ENCODE data around the gene PGBD5. TPM values are rescaled to one million over a fixed set of nuclear protein-coding genes. Genes with fewer than 3 reads are reported as not detected.
"Not testable (repeated sequence)": the region's sequence is repeated elsewhere in the genome, so short reads cannot be mapped to it uniquely, and the experiment has no call there.

PGBD5 gene, protein sequence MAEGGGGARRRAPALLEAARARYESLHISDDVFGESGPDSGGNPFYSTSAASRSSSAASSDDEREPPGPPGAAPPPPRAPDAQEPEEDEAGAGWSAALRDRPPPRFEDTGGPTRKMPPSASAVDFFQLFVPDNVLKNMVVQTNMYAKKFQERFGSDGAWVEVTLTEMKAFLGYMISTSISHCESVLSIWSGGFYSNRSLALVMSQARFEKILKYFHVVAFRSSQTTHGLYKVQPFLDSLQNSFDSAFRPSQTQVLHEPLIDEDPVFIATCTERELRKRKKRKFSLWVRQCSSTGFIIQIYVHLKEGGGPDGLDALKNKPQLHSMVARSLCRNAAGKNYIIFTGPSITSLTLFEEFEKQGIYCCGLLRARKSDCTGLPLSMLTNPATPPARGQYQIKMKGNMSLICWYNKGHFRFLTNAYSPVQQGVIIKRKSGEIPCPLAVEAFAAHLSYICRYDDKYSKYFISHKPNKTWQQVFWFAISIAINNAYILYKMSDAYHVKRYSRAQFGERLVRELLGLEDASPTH
- total RNA-seq, result 1.0 and 1.1 TPM in 2 replicates
- long read RNA-seq, partial matches to known transcripts, result 0 of 2 reads
- long read RNA-seq, other reads (novel, unspliced or antisense), result 2 of 2 reads

DNA sequence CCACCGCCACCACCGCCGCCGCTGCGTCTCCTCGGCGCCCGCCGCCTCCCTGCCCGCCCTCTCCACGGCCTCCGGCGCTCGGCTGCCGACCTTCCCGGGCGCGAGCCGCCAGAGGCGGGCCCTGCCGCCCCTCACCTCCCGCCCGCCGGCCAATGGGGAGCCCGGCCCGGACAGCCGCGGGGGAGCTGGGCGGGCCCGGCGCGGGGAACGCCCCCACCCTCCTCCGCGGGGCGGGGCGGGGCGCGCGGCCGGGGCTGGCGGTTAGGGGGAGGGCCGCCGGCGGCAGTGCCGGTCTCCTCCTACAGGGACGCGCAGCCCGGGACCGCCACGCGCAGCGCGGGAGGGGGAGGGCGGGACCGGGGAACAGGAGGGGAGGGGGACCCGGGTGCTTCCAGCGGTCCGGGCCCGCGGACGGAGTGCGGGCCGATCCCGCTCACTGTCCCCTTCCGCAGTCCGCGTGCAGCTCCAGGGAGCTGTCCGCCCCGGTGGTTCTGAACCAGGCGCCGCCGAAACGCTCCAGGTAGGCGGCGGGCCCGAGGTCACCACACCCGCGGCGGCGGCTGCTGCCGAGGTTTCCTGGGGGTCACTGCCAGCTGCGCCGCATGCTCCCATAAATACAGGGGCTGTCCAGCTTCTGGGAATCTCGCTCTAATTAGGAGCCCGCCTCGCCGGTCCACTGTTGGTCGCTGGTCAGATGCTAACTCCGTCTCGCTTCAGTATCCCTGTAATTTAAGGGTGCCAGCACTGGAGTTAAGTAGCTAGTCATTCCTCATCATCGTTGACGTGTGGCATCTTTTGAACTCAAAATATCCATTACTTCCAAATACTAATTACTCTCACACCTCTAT lies at the start of gene PGBD5:
TSS of gene PGBD5 (minus strand) at position 87 of the 848 bp plus-strand sequence. CDS start 404 bp downstream, outside the sequence.
- H3K27me3 Mint-ChIP-seq (ENCODE audit: unreplicated experiment), result peaks cover 62% of the 10 kb centered on the region
- H3K4me1 Mint-ChIP-seq (ENCODE audit: unreplicated experiment), result peaks cover 15% of the 10 kb centered on the region
- TF ChIP-seq, protein P1, sequence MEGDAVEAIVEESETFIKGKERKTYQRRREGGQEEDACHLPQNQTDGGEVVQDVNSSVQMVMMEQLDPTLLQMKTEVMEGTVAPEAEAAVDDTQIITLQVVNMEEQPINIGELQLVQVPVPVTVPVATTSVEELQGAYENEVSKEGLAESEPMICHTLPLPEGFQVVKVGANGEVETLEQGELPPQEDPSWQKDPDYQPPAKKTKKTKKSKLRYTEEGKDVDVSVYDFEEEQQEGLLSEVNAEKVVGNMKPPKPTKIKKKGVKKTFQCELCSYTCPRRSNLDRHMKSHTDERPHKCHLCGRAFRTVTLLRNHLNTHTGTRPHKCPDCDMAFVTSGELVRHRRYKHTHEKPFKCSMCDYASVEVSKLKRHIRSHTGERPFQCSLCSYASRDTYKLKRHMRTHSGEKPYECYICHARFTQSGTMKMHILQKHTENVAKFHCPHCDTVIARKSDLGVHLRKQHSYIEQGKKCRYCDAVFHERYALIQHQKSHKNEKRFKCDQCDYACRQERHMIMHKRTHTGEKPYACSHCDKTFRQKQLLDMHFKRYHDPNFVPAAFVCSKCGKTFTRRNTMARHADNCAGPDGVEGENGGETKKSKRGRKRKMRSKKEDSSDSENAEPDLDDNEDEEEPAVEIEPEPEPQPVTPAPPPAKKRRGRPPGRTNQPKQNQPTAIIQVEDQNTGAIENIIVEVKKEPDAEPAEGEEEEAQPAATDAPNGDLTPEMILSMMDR (IDR thresholded peaks at IDR 0.05), result no peak
- H3K9me3 Mint-ChIP-seq (ENCODE audit: unreplicated experiment), result no peaks in the 10 kb centered on the region
- H3K27ac Mint-ChIP-seq (ENCODE audit: unreplicated experiment), result no peak within 1 kb of the TSS
- H3K4me3 Mint-ChIP-seq (ENCODE audit: unreplicated experiment), result peak within 1 kb of the TSS; percentile 66
- no peaks in the 10 kb centered on the region for H3K36me3 Mint-ChIP-seq (ENCODE audit: unreplicated experiment)
- peak; percentile 87 for DNase-seq (ENCODE audit: extremely low spot score, unreplicated experiment)

GRCh38 chr1:230474924-230475323 lies 48.8 kb upstream of the PGBD5 start:
- H3K36me3 Mint-ChIP-seq (ENCODE audit: unreplicated experiment); H3K9me3 Mint-ChIP-seq (ENCODE audit: unreplicated experiment); H3K4me1 Mint-ChIP-seq (ENCODE audit: unreplicated experiment); DNase-seq (ENCODE audit: extremely low spot score, unreplicated experiment); H3K27ac Mint-ChIP-seq (ENCODE audit: unreplicated experiment); H3K4me3 Mint-ChIP-seq (ENCODE audit: unreplicated experiment): not testable (repeated sequence)
- H3K27me3 Mint-ChIP-seq (ENCODE audit: unreplicated experiment), result peaks cover 53% of the 10 kb centered on the region

DNA sequence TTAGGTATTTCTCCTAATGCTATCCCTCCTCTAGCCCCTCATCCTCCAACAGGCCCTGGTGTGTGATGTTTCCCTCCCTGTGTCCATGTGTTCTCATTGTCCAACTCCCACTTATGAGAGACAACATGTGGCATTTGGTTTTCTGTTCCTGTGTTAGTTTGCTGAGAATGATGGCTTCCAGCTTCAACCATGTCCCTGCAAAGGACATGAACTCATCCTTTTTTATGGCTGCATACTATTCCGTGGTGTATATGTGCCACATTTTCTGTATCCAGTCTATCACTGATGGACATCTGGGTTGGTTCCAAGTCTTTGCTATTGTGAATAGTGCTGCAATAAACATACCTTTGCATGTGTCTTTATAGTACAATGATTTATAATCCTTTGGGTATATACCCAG lies 44.6 kb upstream of the PGBD5 start:
- H3K4me3 Mint-ChIP-seq (ENCODE audit: unreplicated experiment); DNase-seq (ENCODE audit: extremely low spot score, unreplicated experiment); H3K36me3 Mint-ChIP-seq (ENCODE audit: unreplicated experiment); H3K9me3 Mint-ChIP-seq (ENCODE audit: unreplicated experiment); H3K27ac Mint-ChIP-seq (ENCODE audit: unreplicated experiment); H3K4me1 Mint-ChIP-seq (ENCODE audit: unreplicated experiment): not testable (repeated sequence)
- H3K27me3 Mint-ChIP-seq (ENCODE audit: unreplicated experiment), result peaks cover 34% of the 10 kb centered on the region

DNA sequence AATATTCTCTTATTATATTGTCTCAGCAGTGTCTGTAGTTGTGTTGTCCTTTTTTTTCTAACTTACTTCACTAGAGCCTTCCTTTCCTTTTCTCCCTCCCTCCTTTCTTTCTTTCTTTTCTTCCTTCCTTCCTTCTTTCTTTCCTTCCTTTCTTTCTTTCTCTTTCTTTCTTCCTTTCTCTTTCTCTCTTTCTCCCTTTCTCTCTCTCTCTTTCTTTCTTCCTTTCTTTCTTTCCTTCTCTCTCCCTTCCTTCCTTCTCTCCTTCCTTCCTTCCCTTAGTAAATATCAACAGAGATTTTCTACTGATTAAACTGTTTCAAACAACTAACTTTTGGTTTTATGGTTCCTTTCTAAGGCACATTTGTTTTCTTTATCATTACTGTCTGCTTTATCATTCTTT lies 43.1 kb upstream of the PGBD5 start:
- H3K9me3 Mint-ChIP-seq (ENCODE audit: unreplicated experiment), result no peaks in the 10 kb centered on the region
- no peak for DNase-seq (ENCODE audit: extremely low spot score, unreplicated experiment)
- peaks cover 19% of the 10 kb centered on the region for H3K27me3 Mint-ChIP-seq (ENCODE audit: unreplicated experiment)
- TF ChIP-seq, protein P1 (IDR thresholded peaks at IDR 0.05), result no peak
- no peaks in the 10 kb centered on the region for H3K36me3 Mint-ChIP-seq (ENCODE audit: unreplicated experiment)
- no peaks in the 10 kb centered on the region for H3K4me1 Mint-ChIP-seq (ENCODE audit: unreplicated experiment)
- H3K4me3 Mint-ChIP-seq (ENCODE audit: unreplicated experiment), result no peak overlapping the region
- no peak overlapping the region for H3K27ac Mint-ChIP-seq (ENCODE audit: unreplicated experiment)

- H3K4me3 Mint-ChIP-seq (ENCODE audit: unreplicated experiment), result no peak overlapping the region
- TF ChIP-seq, protein P1 (IDR thresholded peaks at IDR 0.05), result no peak
- DNase-seq (ENCODE audit: extremely low spot score, unreplicated experiment), result no peak
- no peaks in the 10 kb centered on the region for H3K9me3 Mint-ChIP-seq (ENCODE audit: unreplicated experiment)
- peaks cover 9% of the 10 kb centered on the region for H3K27me3 Mint-ChIP-seq (ENCODE audit: unreplicated experiment)
- no peak overlapping the region for H3K27ac Mint-ChIP-seq (ENCODE audit: unreplicated experiment)
- no peaks in the 10 kb centered on the region for H3K4me1 Mint-ChIP-seq (ENCODE audit: unreplicated experiment)
- H3K36me3 Mint-ChIP-seq (ENCODE audit: unreplicated experiment), result no peaks in the 10 kb centered on the region
These were observed 39.6 kb upstream of the PGBD5 start for GRCh38 chr1:230465691-230466090.
